Mesenchymal stem cell (in vitro differentiated cells and primary cell): ENCODE measurements around the gene WHRN.
A peak's percentile ranks its signal among the peaks of the same experiment; 100 is the strongest.

Experiments used
- DNase-seq: peaks from one replicate; pipeline ENCODE4 v3.0.0-alpha.2; 2013
- H2AFZ ChIP-seq: one replicate; pipeline ENCODE4 v1.6.1; 2013; ENCODE audit warnings: low read depth, mild to moderate bottlenecking, control low read depth, inconsistent platforms, low read length, moderate library complexity
- H2AK5ac ChIP-seq: 2 replicates; pipeline ENCODE4 v1.6.1; 2013; ENCODE audit warnings: low read length, moderate library complexity, mild to moderate bottlenecking, inconsistent platforms; ENCODE audit not compliant: severe bottlenecking
- H2BK120ac ChIP-seq: one replicate; pipeline ENCODE4 v1.6.1; 2013; ENCODE audit warnings: low read depth, mild to moderate bottlenecking, inconsistent platforms, low read length, moderate library complexity
- H2BK12ac ChIP-seq, 2 experiments: one replicate each; pipeline ENCODE4 v1.6.1; 2013; ENCODE audit warnings: inconsistent platforms in 2 of 2, low read length in 2 of 2, mild to moderate bottlenecking in 2 of 2, moderate library complexity in 2 of 2, control low read depth in 1 of 2
- H2BK15ac ChIP-seq: one replicate; pipeline ENCODE4 v1.6.1; 2013; ENCODE audit warnings: mild to moderate bottlenecking, low read depth, inconsistent platforms; ENCODE audit not compliant: poor library complexity, severe bottlenecking
- H2BK5ac ChIP-seq: 2 replicates; pipeline ENCODE4 v1.6.1; 2013; ENCODE audit warnings: low read depth, mild to moderate bottlenecking, low read length, control low read depth, inconsistent platforms; ENCODE audit not compliant: poor library complexity, severe bottlenecking
- H3K14ac ChIP-seq, 2 experiments: one replicate each; pipeline ENCODE4 v1.6.1; 2013; ENCODE audit warnings: inconsistent platforms in 2 of 2, low read length in 2 of 2, control low read depth in 1 of 2, mild to moderate bottlenecking in 1 of 2, moderate library complexity in 1 of 2
- H3K18ac ChIP-seq, 2 experiments: one replicate each; pipeline ENCODE4 v1.6.1; 2013; ENCODE audit warnings: inconsistent platforms in 2 of 2, low read length in 2 of 2, control low read depth in 1 of 2, low read depth in 1 of 2, mild to moderate bottlenecking in 1 of 2
- H3K23ac ChIP-seq, 2 experiments: one replicate each; pipeline ENCODE4 v1.6.1; 2013; ENCODE audit warnings: inconsistent platforms in 2 of 2, low read length in 2 of 2, mild to moderate bottlenecking in 2 of 2, moderate library complexity in 2 of 2, control low read depth in 1 of 2
- H3K27ac ChIP-seq: 2 replicates; pipeline ENCODE4 v1.5.1; 2013; ENCODE audit warnings: mild to moderate bottlenecking, moderate library complexity, low read length, control low read depth, inconsistent platforms; ENCODE audit not compliant: poor library complexity, severe bottlenecking
- H3K27me3 ChIP-seq, 2 experiments: 2 replicates each; pipeline versions ENCODE4 v1.6.1 to v1.7.0; 2013; ENCODE audit warnings: low read length in 2 of 2, mild to moderate bottlenecking in 2 of 2, moderate library complexity in 2 of 2, control low read depth in 1 of 2, inconsistent platforms in 1 of 2; ENCODE audit not compliant: control insufficient read depth in 1 of 2, insufficient read depth in 1 of 2
- H3K36me3 ChIP-seq, 2 experiments: 2 replicates each; pipeline versions ENCODE4 v1.6.1 to v1.7.0; 2013; ENCODE audit warnings: low read length in 2 of 2, control low read depth in 1 of 2, inconsistent platforms in 1 of 2, low read depth in 1 of 2, mild to moderate bottlenecking in 1 of 2; ENCODE audit not compliant: insufficient read depth in 2 of 2, control insufficient read depth in 1 of 2
- H3K4ac ChIP-seq, 2 experiments: one replicate each; pipeline ENCODE4 v1.6.1; 2013; ENCODE audit warnings: inconsistent platforms in 2 of 2, low read length in 2 of 2, mild to moderate bottlenecking in 2 of 2, moderate library complexity in 2 of 2, control low read depth in 1 of 2, low read depth in 1 of 2
- H3K4me1 ChIP-seq: 2 replicates; pipeline ENCODE4 v1.6.1; 2013; ENCODE audit warnings: low read depth, low read length, control low read depth; ENCODE audit not compliant: control insufficient read depth, insufficient read depth
- H3K4me2 ChIP-seq: 2 replicates; pipeline ENCODE4 v1.6.1; 2013; ENCODE audit warnings: low read length, mild to moderate bottlenecking, inconsistent platforms; ENCODE audit not compliant: poor library complexity, severe bottlenecking
- H3K4me3 ChIP-seq, 2 experiments: 2 replicates each; pipeline versions ENCODE4 v1.5.1 to v1.7.0; 2013; ENCODE audit warnings: low read length in 2 of 2, mild to moderate bottlenecking in 2 of 2, control low read depth in 1 of 2, low read depth in 1 of 2; ENCODE audit not compliant: insufficient read depth in 1 of 2
- H3K79me1 ChIP-seq: replicated peaks from 2 replicates; pipeline ENCODE4 v1.6.1; 2013; ENCODE audit warnings: mild to moderate bottlenecking, control low read depth, low read length, inconsistent platforms; ENCODE audit not compliant: poor library complexity, severe bottlenecking
- H3K9ac ChIP-seq: 2 replicates; pipeline ENCODE4 v1.7.0; 2013; ENCODE audit warnings: mild to moderate bottlenecking, low read length, moderate library complexity
- H3K9me3 ChIP-seq: 2 replicates; pipeline ENCODE4 v1.7.0; 2013; ENCODE audit warnings: mild to moderate bottlenecking, low read length; ENCODE audit not compliant: control insufficient read depth
- H4K8ac ChIP-seq: one replicate; pipeline ENCODE4 v1.6.1; 2013; ENCODE audit warnings: inconsistent platforms, mild to moderate bottlenecking, low read length, moderate library complexity
- H4K91ac ChIP-seq: one replicate; pipeline ENCODE4 v1.6.1; 2013; ENCODE audit warnings: mild to moderate bottlenecking, low read length, inconsistent platforms
- WGBS: methylation state at CpG from one replicate; pipeline ENCODE4 v1.1.7; 2013; ENCODE audit warnings: mixed read lengths; 5-methylcytosine and 5-hydroxymethylcytosine counted together

WHRN gene

GRCh38 chr9:114539701-114540380 is 34.6 kb upstream of the WHRN start:
- no peak overlapping the region for H3K4me2 ChIP-seq
- H3K4me1 ChIP-seq = no peaks in the 10 kb centered on the region
- H2BK15ac ChIP-seq = no peak overlapping the region
- H2BK5ac ChIP-seq = no peak overlapping the region
- H2BK12ac ChIP-seq = no peak overlapping the region
- H3K79me1 ChIP-seq = no peaks in the 10 kb centered on the region
- no peak overlapping the region for H3K4ac ChIP-seq
- no peak overlapping the region for H3K23ac ChIP-seq
- H4K91ac ChIP-seq = no peak overlapping the region
- no peak overlapping the region for H3K27ac ChIP-seq
- H2AFZ ChIP-seq = no peak overlapping the region
- no peak overlapping the region for H3K18ac ChIP-seq
- no peak overlapping the region for H3K14ac ChIP-seq
- H2BK120ac ChIP-seq = no peak overlapping the region
- 80% methylated on average over 7 of the region's 9 CpGs for WGBS
- no peaks in the 10 kb centered on the region for H3K9me3 ChIP-seq
- DNase-seq = no peak
- H3K9ac ChIP-seq = no peak overlapping the region
- H4K8ac ChIP-seq = no peak overlapping the region
- H3K4me3 ChIP-seq = no peak overlapping the region
- no peak overlapping the region for H2AK5ac ChIP-seq
- peaks cover 5 to 22% of the 10 kb centered on the region in 2 experiments for H3K27me3 ChIP-seq
- no peaks in the 10 kb centered on the region for H3K36me3 ChIP-seq

GRCh38 chr9:114538241-114538640 is 33.0 kb upstream of the WHRN start:
- Histone ChIP-seq H2BK15ac (no peak overlapping the region), H3K27me3 (peaks cover 5 to 16% of the 10 kb centered on the region in 2 experiments), H3K36me3 (no peaks in the 10 kb centered on the region), H3K18ac (no peak overlapping the region), H4K91ac (no peak overlapping the region), H3K4me3 (no peak overlapping the region), H2AFZ (no peak overlapping the region), H2BK12ac (no peak overlapping the region), H2AK5ac (no peak overlapping the region), H3K9ac (no peak overlapping the region), H3K23ac (no peak overlapping the region), H3K79me1 (no peaks in the 10 kb centered on the region), H4K8ac (no peak overlapping the region), H3K14ac (no peak overlapping the region), H2BK5ac (no peak overlapping the region), H3K4ac (no peak overlapping the region), H3K4me2 (no peak overlapping the region), H3K9me3 (no peaks in the 10 kb centered on the region), H3K27ac (no peak overlapping the region), H3K4me1 (no peaks in the 10 kb centered on the region), H2BK120ac (no peak overlapping the region)
- no peak for DNase-seq
- WGBS = 38% methylated on average over 5 of the region's 5 CpGs

- H4K8ac ChIP-seq = no peak overlapping the region
- no peaks in the 10 kb centered on the region for H3K79me1 ChIP-seq
- no peak overlapping the region for H3K4me2 ChIP-seq
- H3K4me1 ChIP-seq = no peaks in the 10 kb centered on the region
- no peak overlapping the region for H2AFZ ChIP-seq
- no peaks in the 10 kb centered on the region for H3K36me3 ChIP-seq
- H3K9me3 ChIP-seq = no peaks in the 10 kb centered on the region
- H3K9ac ChIP-seq = peak overlapping the region; percentile 66
- H2BK120ac ChIP-seq = no peak overlapping the region
- peaks cover 0 to 7% of the 10 kb centered on the region in 2 experiments for H3K27me3 ChIP-seq
- H3K23ac ChIP-seq = no peak overlapping the region
- no peak overlapping the region for H2BK12ac ChIP-seq
- DNase-seq = no peak
- H2BK5ac ChIP-seq = no peak overlapping the region
- no peak overlapping the region for H3K18ac ChIP-seq
- no peak overlapping the region for H3K4ac ChIP-seq
- no peak overlapping the region for H3K27ac ChIP-seq
- H2BK15ac ChIP-seq = no peak overlapping the region
- WGBS = 59% methylated on average over 12 of the region's 13 CpGs
- no peak overlapping the region for H2AK5ac ChIP-seq
- H4K91ac ChIP-seq = no peak overlapping the region
- H3K14ac ChIP-seq = no peak overlapping the region
- H3K4me3 ChIP-seq = peak overlapping the region in 1 of 2 experiments; percentile 63
Measured at GRCh38 chr9:114532561-114533237, 27.4 kb upstream of the WHRN start.

- Histone ChIP-seq H3K9ac (no peak overlapping the region), H2BK12ac (no peak overlapping the region), H3K9me3 (no peaks in the 10 kb centered on the region), H4K91ac (no peak overlapping the region), H4K8ac (no peak overlapping the region), H3K27ac (no peak overlapping the region), H3K4me2 (no peak overlapping the region), H3K4ac (no peak overlapping the region), H3K27me3 (peaks cover 6 to 9% of the 10 kb centered on the region in 2 experiments), H3K14ac (no peak overlapping the region), H2AFZ (no peak overlapping the region), H2BK120ac (no peak overlapping the region), H3K4me1 (no peaks in the 10 kb centered on the region), H3K4me3 (no peak overlapping the region), H3K18ac (no peak overlapping the region), H2BK5ac (no peak overlapping the region), H3K79me1 (no peaks in the 10 kb centered on the region), H3K23ac (no peak overlapping the region), H2BK15ac (no peak overlapping the region), H3K36me3 (no peaks in the 10 kb centered on the region), H2AK5ac (no peak overlapping the region)
- WGBS = 91% methylated on average over 6 of the region's 6 CpGs
- no peak for DNase-seq
Measured at GRCh38 chr9:114529285-114529684, 24.0 kb upstream of the WHRN start.
